Glutamatergic neuron (in vitro differentiated cells): ENCODE results near the gene GIGYF2. TPM values are rescaled to one million over a fixed set of nuclear protein-coding genes. Genes with fewer than 3 reads are reported as not detected.

Experiments
- DNase-seq: peaks from one replicate; pipeline ENCODE4 v3.0.0; 2022
- H3K27ac Mint-ChIP-seq: one replicate; pipeline ENCODE4 v1.8.0; 2020; ENCODE audit warnings: mild to moderate bottlenecking, mixed read lengths, inconsistent platforms; ENCODE audit not compliant: unreplicated experiment
- H3K27me3 Mint-ChIP-seq: one replicate; pipeline ENCODE4 v1.8.0; 2020; ENCODE audit warnings: mild to moderate bottlenecking, moderate library complexity, mixed read lengths, inconsistent platforms; ENCODE audit not compliant: unreplicated experiment
- H3K36me3 Mint-ChIP-seq: one replicate; pipeline ENCODE4 v1.8.0; 2020; ENCODE audit warnings: mild to moderate bottlenecking, mixed read lengths, inconsistent platforms; ENCODE audit not compliant: unreplicated experiment
- H3K4me1 Mint-ChIP-seq: one replicate; pipeline ENCODE4 v1.8.0; 2020; ENCODE audit warnings: mild to moderate bottlenecking, low read depth, mixed read lengths, inconsistent platforms; ENCODE audit not compliant: unreplicated experiment
- H3K4me3 Mint-ChIP-seq: one replicate; pipeline ENCODE4 v1.8.0; 2020; ENCODE audit warnings: mild to moderate bottlenecking, mixed read lengths, inconsistent platforms; ENCODE audit not compliant: unreplicated experiment
- H3K9me3 Mint-ChIP-seq: one replicate; pipeline ENCODE4 v1.8.0; 2020; ENCODE audit warnings: mild to moderate bottlenecking, moderate library complexity, mixed read lengths, inconsistent platforms; ENCODE audit not compliant: unreplicated experiment
- total RNA-seq: library from RNA; stranded (reverse); fragmentation: NEBNext Ultra II Directional; extraction: Animal tissue kit (Norgen Biotek cat#: 25700); gene quantifications from one replicate; pipeline ENCODE4 v1.2.1, GENCODE V29; 2021; ENCODE audit not compliant: unreplicated experiment
- TF ChIP-seq, protein P1 (sequence below): fragments of 200-600 bp; sonication (generic); IDR thresholded peaks from one replicate; pipeline ENCODE4 v1.5.0; 2021; ENCODE audit not compliant: partially characterized antibody, unreplicated experiment

GIGYF2 gene
- total RNA-seq, 1 donor from 2014 or later, result 91.7 TPM

DNA sequence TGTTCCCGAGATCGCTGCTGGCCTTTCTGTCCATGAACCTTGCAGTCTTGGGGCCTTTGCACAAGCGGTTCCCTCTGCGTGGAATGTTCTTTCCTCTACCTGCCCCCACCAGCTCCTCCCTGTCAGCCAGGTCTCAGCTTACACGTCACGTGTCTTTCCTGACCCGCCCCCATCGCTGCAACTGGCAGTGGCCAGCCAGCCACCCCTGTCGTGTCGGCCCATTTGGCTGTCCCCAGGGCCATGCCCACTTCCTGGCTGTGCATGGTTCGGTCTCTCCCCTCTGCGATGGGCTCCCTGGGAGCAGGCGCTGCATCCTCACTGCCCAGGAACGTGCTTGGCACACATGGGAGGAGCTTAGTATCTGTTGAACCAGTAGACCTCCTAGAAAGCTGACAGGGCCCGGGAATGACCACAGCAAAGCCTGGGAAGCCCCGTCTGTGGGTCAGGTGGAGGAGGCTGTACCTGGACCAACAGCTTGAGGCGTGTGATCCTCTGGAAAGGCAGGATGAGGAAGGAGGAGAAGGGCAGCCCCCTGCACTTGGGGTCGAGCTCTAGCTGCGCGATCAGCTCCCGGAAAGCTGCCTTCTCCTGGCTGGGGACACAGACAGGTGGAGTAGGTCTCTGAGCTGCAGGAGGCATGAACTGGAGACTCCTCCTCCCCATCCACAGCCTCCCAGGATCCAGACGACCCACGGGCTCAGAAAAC is 193.9 kb downstream of the GIGYF2 start:
- no peak overlapping the region for H3K4me3 Mint-ChIP-seq
- no peaks in the 10 kb centered on the region for H3K36me3 Mint-ChIP-seq
- H3K27me3 Mint-ChIP-seq, result peaks cover 9% of the 10 kb centered on the region
- H3K27ac Mint-ChIP-seq, result no peak overlapping the region
- DNase-seq, result no peak
- peaks cover 3% of the 10 kb centered on the region for H3K4me1 Mint-ChIP-seq
- TF ChIP-seq, protein P1, sequence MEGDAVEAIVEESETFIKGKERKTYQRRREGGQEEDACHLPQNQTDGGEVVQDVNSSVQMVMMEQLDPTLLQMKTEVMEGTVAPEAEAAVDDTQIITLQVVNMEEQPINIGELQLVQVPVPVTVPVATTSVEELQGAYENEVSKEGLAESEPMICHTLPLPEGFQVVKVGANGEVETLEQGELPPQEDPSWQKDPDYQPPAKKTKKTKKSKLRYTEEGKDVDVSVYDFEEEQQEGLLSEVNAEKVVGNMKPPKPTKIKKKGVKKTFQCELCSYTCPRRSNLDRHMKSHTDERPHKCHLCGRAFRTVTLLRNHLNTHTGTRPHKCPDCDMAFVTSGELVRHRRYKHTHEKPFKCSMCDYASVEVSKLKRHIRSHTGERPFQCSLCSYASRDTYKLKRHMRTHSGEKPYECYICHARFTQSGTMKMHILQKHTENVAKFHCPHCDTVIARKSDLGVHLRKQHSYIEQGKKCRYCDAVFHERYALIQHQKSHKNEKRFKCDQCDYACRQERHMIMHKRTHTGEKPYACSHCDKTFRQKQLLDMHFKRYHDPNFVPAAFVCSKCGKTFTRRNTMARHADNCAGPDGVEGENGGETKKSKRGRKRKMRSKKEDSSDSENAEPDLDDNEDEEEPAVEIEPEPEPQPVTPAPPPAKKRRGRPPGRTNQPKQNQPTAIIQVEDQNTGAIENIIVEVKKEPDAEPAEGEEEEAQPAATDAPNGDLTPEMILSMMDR, result no peak
- H3K9me3 Mint-ChIP-seq, result peaks cover 6% of the 10 kb centered on the region

DNA sequence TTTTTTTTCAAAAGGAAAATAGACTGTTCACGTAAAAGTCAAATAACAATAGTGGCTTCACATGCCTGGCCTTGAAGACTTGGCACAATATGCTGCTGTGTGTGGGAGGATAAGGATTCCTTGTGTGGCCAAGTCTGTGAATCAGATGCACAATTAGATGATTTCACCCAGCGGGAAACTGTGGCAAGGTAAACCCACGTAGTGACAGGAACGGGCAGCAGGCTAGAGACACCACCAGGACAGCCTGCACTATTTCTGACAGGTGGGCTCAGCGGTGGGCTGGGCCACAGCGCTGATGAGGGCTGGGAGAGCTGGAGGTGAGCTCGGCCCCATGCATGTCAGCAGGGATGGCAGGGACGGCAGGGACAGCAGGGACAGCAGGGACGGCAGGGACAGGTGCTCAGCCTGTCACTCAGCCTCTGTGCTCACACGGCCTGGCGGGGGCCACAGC is 194.5 kb downstream of the GIGYF2 start:
- TF ChIP-seq, protein P1, result no peak
- Mint-ChIP-seq H3K27ac (no peak overlapping the region), H3K36me3 (no peaks in the 10 kb centered on the region), H3K4me3 (no peak overlapping the region), H3K9me3 (peaks cover 4% of the 10 kb centered on the region), H3K27me3 (peaks cover 6% of the 10 kb centered on the region), H3K4me1 (peaks cover 3% of the 10 kb centered on the region)
- no peak for DNase-seq

DNA sequence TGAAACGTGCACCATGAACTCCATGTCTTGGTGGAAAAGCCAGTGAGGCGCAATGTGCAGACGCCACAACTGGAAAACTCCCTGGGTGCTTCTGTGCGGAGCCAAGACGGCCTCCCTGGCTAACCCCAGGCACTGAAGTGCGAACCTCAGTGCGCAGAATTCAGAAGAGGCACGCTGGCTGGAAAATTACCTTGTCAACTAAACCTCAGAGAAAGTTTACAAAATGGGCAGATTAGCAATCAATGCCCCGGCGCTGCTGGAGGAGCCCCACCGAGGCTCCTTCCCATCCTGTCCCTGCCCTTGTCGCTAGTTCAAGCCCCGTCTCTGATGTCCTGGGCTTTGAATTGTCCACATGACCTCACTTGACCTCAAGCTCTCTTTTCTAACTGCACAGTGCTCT is 195.1 kb downstream of the GIGYF2 start:
- H3K27ac Mint-ChIP-seq, result no peak overlapping the region

DNA sequence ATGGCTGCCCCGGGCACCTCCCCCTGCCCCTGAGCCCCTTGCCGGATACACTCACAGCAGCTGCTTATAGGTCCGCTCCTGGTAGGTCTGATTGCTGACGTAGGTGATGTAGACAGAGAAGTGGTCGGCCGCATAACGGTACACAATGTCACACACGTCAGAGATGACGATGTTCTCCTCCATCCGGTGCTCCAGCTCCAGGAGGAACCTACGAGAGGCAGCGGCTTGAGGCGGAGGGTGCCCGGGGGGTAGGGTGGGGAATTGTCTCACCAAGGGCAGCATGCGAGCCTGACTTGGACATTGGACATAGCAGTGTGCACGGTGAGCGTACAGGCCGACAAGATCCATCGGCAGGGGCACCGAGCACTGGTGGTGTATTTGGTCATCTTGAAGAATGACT is 195.7 kb downstream of the GIGYF2 start:
- TF ChIP-seq, protein P1, result no peak
- peaks cover 3% of the 10 kb centered on the region for H3K4me1 Mint-ChIP-seq
- H3K9me3 Mint-ChIP-seq, result peaks cover 2% of the 10 kb centered on the region
- no peak for DNase-seq
- H3K27ac Mint-ChIP-seq, result no peak overlapping the region
- H3K4me3 Mint-ChIP-seq, result no peak overlapping the region
- H3K27me3 Mint-ChIP-seq, result peaks cover 4% of the 10 kb centered on the region
- no peaks in the 10 kb centered on the region for H3K36me3 Mint-ChIP-seq

More for the DNA sequence above, 195.1 kb downstream of the GIGYF2 start:
- TF ChIP-seq, protein P1, result no peak
- no peaks in the 10 kb centered on the region for H3K36me3 Mint-ChIP-seq
- no peak overlapping the region for H3K4me3 Mint-ChIP-seq
- H3K27me3 Mint-ChIP-seq, result peaks cover 6% of the 10 kb centered on the region
- H3K4me1 Mint-ChIP-seq, result peaks cover 3% of the 10 kb centered on the region
- DNase-seq, result no peak
- peaks cover 4% of the 10 kb centered on the region for H3K9me3 Mint-ChIP-seq

DNA sequence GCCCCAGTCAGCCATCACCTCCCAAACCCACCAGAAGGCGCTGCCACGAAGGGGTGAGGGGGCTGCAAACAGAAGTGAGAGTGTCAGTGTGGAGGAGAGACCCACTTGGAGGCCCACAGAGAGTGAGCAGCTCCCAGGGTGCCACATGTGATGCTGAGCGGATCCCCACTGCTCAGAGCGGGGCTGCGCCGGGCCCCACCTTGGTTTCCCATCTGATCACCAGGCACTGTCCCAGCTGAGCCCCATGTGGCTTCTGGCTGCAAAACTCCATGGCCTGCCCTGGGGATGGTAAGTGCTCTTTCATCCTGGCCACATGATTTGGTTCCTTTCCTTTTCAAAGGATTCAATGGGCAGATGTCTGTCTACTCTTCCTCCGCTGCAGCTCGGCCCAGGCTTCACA is 196.7 kb downstream of the GIGYF2 start:
- peaks cover 3% of the 10 kb centered on the region for H3K4me1 Mint-ChIP-seq
- H3K27ac Mint-ChIP-seq, result peak overlapping the region; percentile 22
- H3K4me3 Mint-ChIP-seq, result no peak overlapping the region
- peaks cover 5% of the 10 kb centered on the region for H3K27me3 Mint-ChIP-seq
- TF ChIP-seq, protein P1, result no peak
- no peaks in the 10 kb centered on the region for H3K36me3 Mint-ChIP-seq
- DNase-seq, result no peak
- peaks cover 2% of the 10 kb centered on the region for H3K9me3 Mint-ChIP-seq
